H9 (cell line): ENCODE results near the gene COX6A1. TPM values are rescaled to one million over a fixed set of nuclear protein-coding genes. Genes with fewer than 3 reads are reported as not detected.

Experiments
- DNase-seq: peaks from one replicate; pipeline ENCODE4 v3.0.0-alpha.2; 2017
- H2AFZ ChIP-seq: one replicate; pipeline ENCODE4 v1.6.1; 2013; ENCODE audit warnings: mild to moderate bottlenecking, low read length, control low read depth, moderate library complexity
- H2AK5ac ChIP-seq: 2 replicates; pipeline ENCODE4 v1.6.1; 2013; ENCODE audit warnings: low read length, control low read depth, mixed read lengths; ENCODE audit not compliant: insufficient read length
- H2BK120ac ChIP-seq: one replicate; pipeline ENCODE4 v1.6.1; 2013; ENCODE audit warnings: low read depth, mild to moderate bottlenecking, low read length, control low read depth, inconsistent platforms; ENCODE audit not compliant: poor library complexity, severe bottlenecking
- H2BK12ac ChIP-seq: 2 replicates; pipeline ENCODE4 v1.6.1; 2013; ENCODE audit warnings: low read length, control low read depth, mixed read lengths, low read depth; ENCODE audit not compliant: insufficient read length
- H2BK15ac ChIP-seq: 2 replicates; pipeline ENCODE4 v1.6.1; 2013; ENCODE audit warnings: low read depth, low read length, control low read depth
- H2BK20ac ChIP-seq: one replicate; pipeline ENCODE4 v1.6.1; 2013; ENCODE audit warnings: low read depth, mild to moderate bottlenecking, low read length, control low read depth, inconsistent platforms; ENCODE audit not compliant: poor library complexity, severe bottlenecking
- H2BK5ac ChIP-seq: 2 replicates; pipeline ENCODE4 v1.6.1; 2013; ENCODE audit warnings: low read length, control low read depth, mixed read lengths; ENCODE audit not compliant: insufficient read length
- H3K14ac ChIP-seq: 2 replicates; pipeline ENCODE4 v1.6.1; 2013; ENCODE audit warnings: low read length, control low read depth; ENCODE audit not compliant: insufficient read depth
- H3K18ac ChIP-seq: 2 replicates; pipeline ENCODE4 v1.6.1; 2013; ENCODE audit warnings: low read depth, mild to moderate bottlenecking, mixed read lengths, low read length, control low read depth; ENCODE audit not compliant: insufficient read length
- H3K23ac ChIP-seq: 2 replicates; pipeline ENCODE4 v1.6.1; 2013; ENCODE audit warnings: low read length, control low read depth, mixed read lengths, low read depth; ENCODE audit not compliant: insufficient read length
- H3K23me2 ChIP-seq: 2 replicates; pipeline ENCODE4 v1.6.1; 2013; ENCODE audit warnings: low read depth, mild to moderate bottlenecking, mixed read lengths, low read length, control low read depth; ENCODE audit not compliant: insufficient read length, poor library complexity, severe bottlenecking
- H3K27ac ChIP-seq: 2 replicates; pipeline ENCODE4 v1.5.1; 2013; ENCODE audit warnings: low read length, control low read depth, mixed read lengths, low read depth; ENCODE audit not compliant: insufficient read length
- H3K27me3 ChIP-seq: 2 replicates; pipeline ENCODE4 v1.6.1; 2013; ENCODE audit warnings: low read length, control low read depth, inconsistent platforms; ENCODE audit not compliant: insufficient read depth
- H3K4ac ChIP-seq: 2 replicates; pipeline ENCODE4 v1.6.1; 2013; ENCODE audit warnings: low read depth, mild to moderate bottlenecking, control low read depth, inconsistent platforms, low read length, moderate library complexity
- H3K4me1 ChIP-seq: 2 replicates; pipeline ENCODE4 v1.6.1; 2013; ENCODE audit warnings: low read length, control low read depth, inconsistent platforms; ENCODE audit not compliant: insufficient read depth
- H3K4me2 ChIP-seq: 2 replicates; pipeline ENCODE4 v1.6.1; 2013; ENCODE audit warnings: low read length, control low read depth, mixed read lengths; ENCODE audit not compliant: insufficient read length, insufficient read depth
- H3K56ac ChIP-seq: 2 replicates; pipeline ENCODE4 v1.6.1; 2013; ENCODE audit warnings: low read depth, mild to moderate bottlenecking, mixed read lengths, low read length, control low read depth; ENCODE audit not compliant: insufficient read length
- H3K79me1 ChIP-seq: 2 replicates; pipeline ENCODE4 v1.6.1; 2013; ENCODE audit warnings: low read depth, mild to moderate bottlenecking, moderate library complexity, low read length, control low read depth, inconsistent platforms; ENCODE audit not compliant: insufficient read depth, poor library complexity, severe bottlenecking
- H3K79me2 ChIP-seq: 2 replicates; pipeline ENCODE4 v1.6.1; 2013; ENCODE audit warnings: low read length, control low read depth, inconsistent platforms; ENCODE audit not compliant: insufficient read depth
- H3K9ac ChIP-seq: 2 replicates; pipeline ENCODE4 v1.6.1; 2013; ENCODE audit warnings: low read length, control low read depth, mixed read lengths; ENCODE audit not compliant: insufficient read length; ENCODE audit errors: extremely low read depth
- H3K9me3 ChIP-seq: one replicate; pipeline ENCODE4 v1.6.1; 2013; ENCODE audit warnings: low read depth, low read length, inconsistent platforms; ENCODE audit not compliant: control insufficient read depth
- H3T11ph ChIP-seq: one replicate; pipeline ENCODE4 v1.6.1; 2013; ENCODE audit warnings: mild to moderate bottlenecking, low read length, control low read depth, inconsistent platforms
- H4K20me1 ChIP-seq: one replicate; pipeline ENCODE4 v1.6.1; 2013; ENCODE audit not compliant: control insufficient read depth, insufficient read length, insufficient read depth
- H4K5ac ChIP-seq: 2 replicates; pipeline ENCODE4 v1.6.1; 2013; ENCODE audit warnings: low read depth, mild to moderate bottlenecking, mixed read lengths, low read length, control low read depth; ENCODE audit not compliant: insufficient read length
- H4K8ac ChIP-seq: replicated peaks from 2 replicates; pipeline ENCODE4 v1.6.1; 2013; ENCODE audit warnings: low read length, control low read depth, mixed read lengths, low read depth; ENCODE audit not compliant: insufficient read length
- H4K91ac ChIP-seq: 2 replicates; pipeline ENCODE4 v1.6.1; 2013; ENCODE audit warnings: low read depth, mild to moderate bottlenecking, moderate library complexity, mixed read lengths, low read length, control low read depth; ENCODE audit not compliant: insufficient read length
- H3K27ac Mint-ChIP-seq, 3 experiments: 2 replicates in 2 of 3; 3 replicates in 1 of 3; pipeline ENCODE4 v1.8.0; 2020 to 2021; ENCODE audit warnings: mixed read lengths in 3 of 3, mild to moderate bottlenecking in 1 of 3, moderate library complexity in 1 of 3
- H3K27me3 Mint-ChIP-seq: 2 replicates; pipeline ENCODE4 v1.8.0; 2021; ENCODE audit warnings: low read depth, mild to moderate bottlenecking, moderate library complexity, mixed read lengths
- H3K36me3 Mint-ChIP-seq, 3 experiments: 2 replicates in 2 of 3; 3 replicates in 1 of 3; pipeline ENCODE4 v1.8.0; 2020 to 2021; ENCODE audit warnings: low read depth in 3 of 3, mixed read lengths in 3 of 3; ENCODE audit not compliant: insufficient read depth in 1 of 3
- H3K4me1 Mint-ChIP-seq, 2 experiments: 2 replicates each; pipeline ENCODE4 v1.8.0; 2020; ENCODE audit warnings: mixed read lengths in 2 of 2
- H3K4me3 Mint-ChIP-seq, 2 experiments: 2 replicates in 1 of 2; 3 replicates in 1 of 2; pipeline ENCODE4 v1.8.0; 2020 to 2021; ENCODE audit warnings: mild to moderate bottlenecking in 2 of 2, mixed read lengths in 2 of 2, moderate library complexity in 1 of 2
- H3K9me3 Mint-ChIP-seq, 2 experiments: 2 replicates in 1 of 2; 3 replicates in 1 of 2; pipeline ENCODE4 v1.8.0; 2020; ENCODE audit warnings: mild to moderate bottlenecking in 2 of 2, mixed read lengths in 2 of 2, moderate library complexity in 1 of 2
- CTCF ChIP-seq: fragments of 200-600 bp; sonication (generic); conservative IDR thresholded peaks from 3 replicates; pipeline ENCODE4 v1.8.0; 2021; ENCODE audit warnings: antibody characterized with exemption, mild to moderate bottlenecking
- WGBS: extraction: QIAGEN DNeasy Blood & Tissue Kit; methylation state at CpG from one replicate; pipeline ENCODE4 v1.1.7; 2013; ENCODE audit warnings: missing lambda C conversion rate, low lambda C conversion rate, mixed read lengths; ENCODE audit not compliant: insufficient read length; ENCODE audit errors: extremely low coverage; 5-methylcytosine and 5-hydroxymethylcytosine counted together
- total RNA-seq: library from RNA; stranded (reverse); gene quantifications from 2 replicates; pipeline ENCODE4 v1.2.1, GENCODE V29; 2021

The COX6A1 gene
- total RNA-seq, 1 experiment from 2014 or later: 415 TPM

GRCh38 chr12:120479458-120479857 lies 41.5 kb downstream of the COX6A1 start:
- Histone ChIP-seq H3K56ac (no peak overlapping the region), H4K91ac (no peak overlapping the region)
- WGBS: no CpG with 5 or more reads among the region's 1 CpG

More at GRCh38 chr12:120479458-120479857, 41.5 kb downstream of the COX6A1 start:
- no peak for DNase-seq
- no peak overlapping the region for H3T11ph ChIP-seq
- H3K23ac ChIP-seq: no peak overlapping the region
- H3K27ac ChIP-seq: no peak overlapping the region
- no peak overlapping the region for H3K4ac ChIP-seq
- Mint-ChIP-seq H3K9me3 (no peaks in the 10 kb centered on the region), H3K4me1 (peaks cover 12 to 13% of the 10 kb centered on the region in 2 experiments), H3K27me3 (no peaks in the 10 kb centered on the region), H3K36me3 (no peaks in the 10 kb centered on the region; a peak in 2 of 7 replicates), H3K4me3 (no peak overlapping the region), H3K27ac (peak overlapping the region in 1 of 3 experiments; percentile 96; a peak in 2 of 7 replicates)
- no peak overlapping the region for H4K8ac ChIP-seq
- H2BK20ac ChIP-seq: no peak overlapping the region
- no peak overlapping the region for H3K4me2 ChIP-seq
- no peaks in the 10 kb centered on the region for H4K20me1 ChIP-seq
- no peaks in the 10 kb centered on the region; the same call in 1 of the 2 replicates for H3K4me1 ChIP-seq
- no peak overlapping the region for H3K18ac ChIP-seq
- no peak overlapping the region for H3K14ac ChIP-seq
- H4K5ac ChIP-seq: no peak overlapping the region
- H3K9ac ChIP-seq: no peak overlapping the region
- H2BK12ac ChIP-seq: no peak overlapping the region
- TF ChIP-seq CTCF: no peak
- no peaks in the 10 kb centered on the region for H3K79me1 ChIP-seq
- H2AFZ ChIP-seq: no peak overlapping the region
- H2BK15ac ChIP-seq: no peak overlapping the region
- H3K9me3 ChIP-seq: no peaks in the 10 kb centered on the region
- no peak overlapping the region for H2BK120ac ChIP-seq
- no peaks in the 10 kb centered on the region for H3K27me3 ChIP-seq
- no peaks in the 10 kb centered on the region for H3K23me2 ChIP-seq
- H2BK5ac ChIP-seq: no peak overlapping the region
- no peaks in the 10 kb centered on the region for H3K79me2 ChIP-seq
- H2AK5ac ChIP-seq: no peak overlapping the region
